HEK293T (cell line): Measurements from ENCODE around the gene IGF2BP2.
A peak's percentile ranks its signal among the peaks of the same experiment; 100 is the strongest.

Source experiments
- CTCF ChIA-PET: fragments of 350-600 bp; formaldehyde crosslinking; extraction: SDS; loops from one replicate; lab custom pipeline; 2021; ENCODE audit warnings: antibody characterized with exemption, inconsistent platforms; lab: Yijun Ruan, JAX
- POLR2A ChIA-PET: fragments of 350-600 bp; formaldehyde crosslinking; extraction: SDS; loops from one replicate; lab custom pipeline; 2020; ENCODE audit warnings: antibody characterized with exemption, inconsistent platforms; lab: Yijun Ruan, JAX
- DNase-seq: peaks from one replicate; pipeline ENCODE4 v3.0.0; 2012; ENCODE audit warnings: mixed read lengths; ENCODE audit errors: extremely low spot score
- ARNT ChIP-seq: fragments of 450-650 bp; IDR thresholded peaks from 2 replicates; pipeline ENCODE4 v1.6.1; 2017; ENCODE audit warnings: mild to moderate bottlenecking
- BHLHE40 ChIP-seq: fragments of 450-650 bp; IDR thresholded peaks from 2 replicates; pipeline ENCODE4 v1.6.1; 2016; ENCODE audit warnings: mild to moderate bottlenecking, moderate library complexity, borderline replicate concordance
- CTBP1 ChIP-seq: fragments of 450-650 bp; IDR thresholded peaks from 2 replicates; pipeline ENCODE4 v1.6.1; 2016; ENCODE audit warnings: borderline replicate concordance
- ELF4 ChIP-seq: fragments of 450-650 bp; IDR thresholded peaks from 2 replicates; pipeline ENCODE4 v1.6.1; 2017; ENCODE audit warnings: antibody characterized with exemption
- FOXA1 ChIP-seq: fragments of 450-650 bp; IDR thresholded peaks from 2 replicates; pipeline ENCODE4 v1.6.1; 2016; ENCODE audit warnings: mild to moderate bottlenecking
- FOXK2 ChIP-seq: fragments of 450-650 bp; IDR thresholded peaks from 2 replicates; pipeline ENCODE4 v1.6.1; 2016; ENCODE audit warnings: mild to moderate bottlenecking
- FOXM1 ChIP-seq: fragments of 450-650 bp; IDR thresholded peaks from 2 replicates; pipeline ENCODE4 v1.6.1; 2017; ENCODE audit warnings: mild to moderate bottlenecking, borderline replicate concordance
- HDGF ChIP-seq: fragments of 450-650 bp; IDR thresholded peaks from 2 replicates; pipeline ENCODE4 v1.6.1; 2017; ENCODE audit warnings: antibody characterized with exemption, borderline replicate concordance
- L3MBTL2 ChIP-seq: fragments of 450-650 bp; conservative IDR thresholded peaks from 2 replicates; pipeline ENCODE4 v1.6.1; 2016; ENCODE audit warnings: mild to moderate bottlenecking
- LEF1 ChIP-seq: fragments of 450-650 bp; IDR thresholded peaks from 2 replicates; pipeline ENCODE4 v1.6.1; 2017; ENCODE audit warnings: mild to moderate bottlenecking, borderline replicate concordance
- NFRKB ChIP-seq: fragments of 450-650 bp; IDR thresholded peaks from 2 replicates; pipeline ENCODE4 v1.6.1; 2016; ENCODE audit warnings: mild to moderate bottlenecking, moderate library complexity
- SP1 ChIP-seq: fragments of 450-650 bp; IDR thresholded peaks from 2 replicates; pipeline ENCODE4 v1.6.1; 2017
- SUZ12 ChIP-seq: fragments of 450-650 bp; IDR thresholded peaks from 2 replicates; pipeline ENCODE4 v1.6.1; 2016; ENCODE audit warnings: mild to moderate bottlenecking
- TARDBP ChIP-seq: fragments of 450-650 bp; IDR thresholded peaks from 2 replicates; pipeline ENCODE4 v1.6.1; 2016
- ZNF384 ChIP-seq: fragments of 450-650 bp; IDR thresholded peaks from 2 replicates; pipeline ENCODE4 v1.6.1; 2016
- TF ChIP-seq, protein P1 (sequence below): fragments of 450-650 bp; IDR thresholded peaks from 2 replicates; pipeline ENCODE4 v1.6.1; 2016

The IGF2BP2 gene

DNA sequence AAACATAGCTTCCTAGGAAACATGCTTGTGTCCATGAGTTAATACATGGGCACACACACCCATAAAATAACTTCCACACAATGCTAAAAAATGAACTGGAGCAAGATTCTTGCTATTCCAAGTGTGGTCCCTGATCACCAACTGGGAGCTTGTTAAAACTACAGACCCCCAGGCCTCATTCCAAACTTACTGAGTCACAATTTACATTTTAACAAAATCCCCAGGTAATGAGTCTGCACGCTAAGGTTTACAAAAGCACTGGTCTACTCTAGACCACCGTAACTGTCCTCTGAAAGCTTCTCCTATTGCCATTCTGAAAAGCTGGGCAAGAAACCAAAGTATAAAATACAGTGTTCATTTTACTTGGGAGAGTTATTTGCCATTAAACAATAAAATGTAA, 45.4 kb downstream of the IGF2BP2 start:
- POLR2A ChIA-PET, result interaction anchor here (0.6 kb wide), 1 partner anchor 93 kb away, joined by 3 read pairs; no protein-coding TSS in a partner anchor
- TF ChIP-seq TARDBP (no peak), SP1 (no peak), CTBP1 (no peak), FOXK2 (no peak), HDGF (no peak), LEF1 (no peak), FOXA1 (no peak), BHLHE40 (no peak), ARNT (no peak), SUZ12 (no peak), ELF4 (no peak), FOXM1 (no peak), NFRKB (no peak), L3MBTL2 (no peak), ZNF384 (no peak)
- TF ChIP-seq, protein P1, sequence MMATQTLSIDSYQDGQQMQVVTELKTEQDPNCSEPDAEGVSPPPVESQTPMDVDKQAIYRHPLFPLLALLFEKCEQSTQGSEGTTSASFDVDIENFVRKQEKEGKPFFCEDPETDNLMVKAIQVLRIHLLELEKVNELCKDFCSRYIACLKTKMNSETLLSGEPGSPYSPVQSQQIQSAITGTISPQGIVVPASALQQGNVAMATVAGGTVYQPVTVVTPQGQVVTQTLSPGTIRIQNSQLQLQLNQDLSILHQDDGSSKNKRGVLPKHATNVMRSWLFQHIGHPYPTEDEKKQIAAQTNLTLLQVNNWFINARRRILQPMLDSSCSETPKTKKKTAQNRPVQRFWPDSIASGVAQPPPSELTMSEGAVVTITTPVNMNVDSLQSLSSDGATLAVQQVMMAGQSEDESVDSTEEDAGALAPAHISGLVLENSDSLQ, result no peak
- DNase-seq, result no peak
- CTCF ChIA-PET, result interaction anchor here (1.0 kb wide), 1 partner anchor 11 kb away, joined by 7 read pairs; no protein-coding TSS in a partner anchor

DNA sequence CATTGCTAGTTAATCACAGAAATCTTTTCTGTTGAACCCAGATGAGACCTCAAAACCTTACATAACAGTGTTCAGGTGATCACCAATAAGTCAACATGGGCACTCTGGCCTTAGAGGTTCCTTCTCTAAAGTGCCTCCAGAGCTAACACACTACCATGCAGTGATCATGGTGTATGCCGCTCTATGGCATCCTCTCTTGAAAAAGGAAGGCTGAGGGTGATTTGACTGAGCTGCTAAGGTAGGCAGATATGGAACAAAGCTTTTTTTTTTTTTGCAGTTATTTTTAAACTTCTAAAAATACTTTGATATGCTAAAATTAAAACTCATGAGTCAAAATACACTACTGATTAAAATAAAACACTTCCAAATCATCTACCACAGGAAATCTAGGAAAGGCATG, 46.0 kb downstream of the IGF2BP2 start:
- ChIA-PET CTCF (interaction anchor here (1.0 to 2.2 kb wide), 2 partner anchors 10 to 11 kb away, joined by 7 to 10 read pairs; no protein-coding TSS in a partner anchor), POLR2A (no interaction called here)
- DNase-seq, result no peak
- TF ChIP-seq TARDBP (no peak), ELF4 (no peak), NFRKB (no peak), FOXA1 (no peak), L3MBTL2 (no peak), FOXM1 (no peak), LEF1 (no peak), ZNF384 (no peak), ARNT (no peak), BHLHE40 (no peak), FOXK2 (no peak), HDGF (no peak), CTBP1 (no peak)
- TF ChIP-seq, protein P1, result no peak

DNA sequence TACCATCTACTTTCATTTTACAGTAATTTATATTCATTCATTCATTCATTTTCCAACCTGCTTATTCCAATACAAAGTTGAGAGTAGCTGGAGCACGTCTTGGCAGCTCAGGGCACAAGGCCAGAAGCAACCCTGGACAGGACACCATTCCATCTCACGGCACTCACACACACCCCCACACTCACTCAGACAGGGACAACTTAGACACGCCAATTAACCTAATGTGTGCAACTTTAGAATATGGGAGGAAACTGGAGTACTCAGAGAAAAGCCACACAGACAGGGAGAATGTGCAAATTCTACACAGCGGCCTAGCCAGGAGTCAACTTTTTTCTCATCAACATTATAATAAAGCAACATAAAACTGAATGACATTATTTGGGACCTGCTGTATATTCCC, 46.7 kb downstream of the IGF2BP2 start:
- DNase-seq, result no peak
- TF ChIP-seq NFRKB, result no peak
- TF ChIP-seq L3MBTL2, result no peak
- no peak for TF ChIP-seq FOXA1
- TF ChIP-seq ELF4, result no peak
- TF ChIP-seq ARNT, result no peak
- POLR2A ChIA-PET, result interaction anchor here (1.0 kb wide), 1 partner anchor 14 kb away, joined by 3 read pairs; no protein-coding TSS in a partner anchor
- CTCF ChIA-PET, result interaction anchor here (0.8 to 2.2 kb wide), 2 partner anchors 9 to 13 kb away, joined by 3 to 10 read pairs; no protein-coding TSS in a partner anchor

DNA sequence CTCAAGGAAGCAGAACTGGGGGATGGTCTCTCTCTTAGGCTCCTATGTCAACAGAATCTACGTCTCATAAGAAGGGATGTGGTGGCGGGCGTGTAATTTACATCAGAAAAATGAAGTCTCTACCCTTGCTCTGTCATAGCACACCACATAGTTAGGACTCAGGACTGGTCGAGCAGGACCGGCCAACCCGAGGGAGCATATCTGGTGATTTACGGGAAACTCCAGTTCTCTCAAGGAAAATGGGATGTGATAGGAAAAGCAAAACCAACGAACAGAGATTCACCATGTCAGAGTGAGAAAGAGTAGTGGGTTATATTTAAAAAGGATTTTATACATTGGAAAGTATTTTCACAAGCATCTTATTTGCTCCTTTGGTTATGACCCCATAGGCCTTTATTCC, 54.7 kb downstream of the IGF2BP2 start:
- no peak for DNase-seq
- ChIA-PET CTCF (interaction anchor here (1.0 to 2.4 kb wide), 2 partner anchors 11 to 36 kb away, joined by 3 to 18 read pairs; no protein-coding TSS in a partner anchor), POLR2A (no interaction called here)
- TF ChIP-seq FOXA1 (no peak), CTBP1 (no peak), TARDBP (no peak), ZNF384 (no peak), ELF4 (no peak), FOXK2 (no peak)

DNA sequence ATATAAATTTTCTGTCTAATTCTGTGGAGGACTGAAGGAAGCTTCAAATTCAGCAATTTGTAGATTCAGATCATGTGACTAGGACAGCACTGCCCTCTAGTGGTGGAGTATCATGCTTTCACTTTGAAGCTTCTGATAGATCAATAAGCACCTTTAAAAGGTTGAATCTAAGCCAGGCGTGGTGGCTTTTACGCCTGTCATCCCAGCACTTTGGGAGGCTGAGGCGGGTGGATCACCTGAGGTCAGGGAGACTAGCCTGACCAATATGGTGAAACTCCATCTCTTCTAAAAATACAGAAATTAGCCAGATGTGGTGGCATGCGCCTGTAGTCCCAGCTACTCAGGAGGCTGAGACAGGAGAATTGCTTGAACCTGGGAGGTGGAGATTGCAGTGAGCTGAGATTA, 56.3 kb downstream of the IGF2BP2 start:
- POLR2A ChIA-PET, result interaction anchor here (1.2 kb wide), 1 partner anchor 30 kb away, joined by 3 read pairs; no protein-coding TSS in a partner anchor

DNA sequence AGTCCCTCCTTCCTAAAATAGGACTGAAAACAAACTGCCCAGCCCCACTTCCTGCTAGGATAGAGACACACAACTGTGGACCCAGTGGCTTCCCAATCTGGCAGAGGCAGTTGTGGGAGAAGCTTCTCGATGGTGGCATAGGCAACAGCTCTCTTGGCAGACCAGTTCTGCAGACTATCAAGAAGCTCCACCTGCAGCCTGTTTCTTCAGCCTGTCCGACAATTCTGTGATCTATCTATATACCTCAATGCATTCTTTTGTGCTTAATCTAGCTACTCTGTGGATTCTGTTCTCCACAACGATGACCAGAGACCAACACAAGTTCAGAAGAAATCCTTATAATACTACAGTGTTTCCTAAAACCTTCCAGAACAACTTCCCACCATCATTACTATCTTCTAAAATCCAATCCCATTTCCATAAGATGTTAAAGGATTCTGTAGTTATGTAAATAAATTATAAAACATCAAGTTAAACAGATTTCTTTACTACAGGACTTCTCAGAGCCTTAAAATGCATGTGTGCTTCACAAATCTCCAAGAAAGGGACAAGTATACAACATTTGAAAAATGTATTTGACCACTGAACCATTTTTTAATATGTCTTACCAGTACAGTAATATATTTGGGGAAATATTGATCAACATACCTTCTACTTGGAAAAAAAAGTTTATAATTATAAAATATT, 57.7 kb downstream of the IGF2BP2 start:
- ChIA-PET CTCF (interaction anchor here (1.1 kb wide), 1 partner anchor 107 kb away, joined by 3 read pairs; no protein-coding TSS in a partner anchor), POLR2A (no interaction called here)
- no peak for TF ChIP-seq CTBP1
- TF ChIP-seq FOXA1, result no peak
- TF ChIP-seq SUZ12, result no peak
- no peak for TF ChIP-seq TARDBP
- no peak for TF ChIP-seq SP1
- no peak for TF ChIP-seq ZNF384
- no peak for TF ChIP-seq ELF4
- TF ChIP-seq, protein P1, result no peak
- no peak for TF ChIP-seq HDGF
- no peak for TF ChIP-seq NFRKB
- TF ChIP-seq LEF1, result no peak
- TF ChIP-seq L3MBTL2, result no peak
- no peak for TF ChIP-seq BHLHE40
- no peak for TF ChIP-seq ARNT
- no peak for TF ChIP-seq FOXK2
- no peak for TF ChIP-seq FOXM1
- no peak for DNase-seq

More for the DNA sequence above, 56.3 kb downstream of the IGF2BP2 start:
- DNase-seq, result peak; percentile 27
- CTCF ChIA-PET, result interaction anchor here (0.6 to 2.4 kb wide), 21 partner anchors 9 to 144 kb away, joined by 3 to 18 read pairs (median 5); no protein-coding TSS in a partner anchor
